ENCODE measurements around the gene FRMD4A.

FRMD4A gene

GRCh38 chr10:14330388-14331061, at the start of gene FRMD4A:
FRMD4A (minus strand) TSS chr10:14330924.
- no peak for DNase-seq (ENCODE audit: low read depth)

GRCh38 chr10:14379556-14380280, 49.0 kb upstream of the FRMD4A start:
- no peak for DNase-seq (ENCODE audit: low read depth)

GRCh38 chr10:14378387-14378960, 47.8 kb upstream of the FRMD4A start:
- DNase-seq (ENCODE audit: low read depth), result no peak

GRCh38 chr10:14377591-14378175, 47.0 kb upstream of the FRMD4A start:
- no peak for DNase-seq (ENCODE audit: low read depth)

- DNase-seq (ENCODE audit: low read depth), result no peak
These were observed 44.2 kb upstream of the FRMD4A start for GRCh38 chr10:14374745-14375445.

- no peak for DNase-seq (ENCODE audit: low read depth)
These were observed 41.9 kb upstream of the FRMD4A start for GRCh38 chr10:14372606-14373005.

- DNase-seq (ENCODE audit: low read depth), result no peak
These were observed 40.9 kb upstream of the FRMD4A start for GRCh38 chr10:14371581-14371980.

- DNase-seq (ENCODE audit: low read depth), result no peak
These were observed 40.2 kb upstream of the FRMD4A start for GRCh38 chr10:14370894-14371293.

- DNase-seq (ENCODE audit: low read depth), result no peak
These were observed 39.2 kb upstream of the FRMD4A start for GRCh38 chr10:14369906-14370305.

GRCh38 chr10:14366760-14367159, 36.0 kb upstream of the FRMD4A start:
- DNase-seq (ENCODE audit: low read depth), result no peak

GRCh38 chr10:14365266-14365665, 34.5 kb upstream of the FRMD4A start:
- DNase-seq (ENCODE audit: low read depth), result no peak

- DNase-seq (ENCODE audit: low read depth), result no peak
These were observed 31.4 kb upstream of the FRMD4A start for GRCh38 chr10:14362104-14362503.

GRCh38 chr10:14360961-14361360, 30.2 kb upstream of the FRMD4A start:
- no peak for DNase-seq (ENCODE audit: low read depth)

GRCh38 chr10:14360515-14360914, 29.8 kb upstream of the FRMD4A start:
- no peak for DNase-seq (ENCODE audit: low read depth)

GRCh38 chr10:14358886-14359573, 28.3 kb upstream of the FRMD4A start:
- no peak for DNase-seq (ENCODE audit: low read depth)

- no peak for DNase-seq (ENCODE audit: low read depth)
These were observed 26.2 kb upstream of the FRMD4A start for GRCh38 chr10:14356921-14357320.

GRCh38 chr10:14355750-14356149, 25.0 kb upstream of the FRMD4A start:
- no peak for DNase-seq (ENCODE audit: low read depth)

- DNase-seq (ENCODE audit: low read depth), result no peak
These were observed 22.7 kb upstream of the FRMD4A start for GRCh38 chr10:14353291-14353913.

- no peak for DNase-seq (ENCODE audit: low read depth)
These were observed 19.3 kb upstream of the FRMD4A start for GRCh38 chr10:14350006-14350405.

- DNase-seq (ENCODE audit: low read depth), result no peak
These were observed 18.4 kb upstream of the FRMD4A start for GRCh38 chr10:14349081-14349480.

GRCh38 chr10:14345262-14345661, 14.5 kb upstream of the FRMD4A start:
- no peak for DNase-seq (ENCODE audit: low read depth)

All from activated T-helper 9 cell treated with anti-CD3 and anti-CD28 coated beads, Interleukin-2, amount 50 U/mL, for 16 hours (primary cell).